GM23248 (cell line): ENCODE measurements around the gene LAPTM5. TPM values are rescaled to one million over a fixed set of nuclear protein-coding genes. Genes with fewer than 3 reads are reported as not detected.

ENCODE experiments used
- DNase-seq: peaks from one replicate; pipeline ENCODE4 v3.0.0-alpha.2; 2015
- H2AFZ ChIP-seq: fragments of 200-600 bp; sonication (generic); 2 replicates; pipeline ENCODE4 v1.6.1; 2016; ENCODE audit warnings: antibody characterized with exemption
- H3F3A ChIP-seq: fragments of 200-600 bp; sonication (generic); 2 replicates; pipeline ENCODE4 v1.6.1; 2016; ENCODE audit warnings: mild to moderate bottlenecking, antibody characterized with exemption, mixed run types; ENCODE audit not compliant: insufficient read depth
- H3K27ac ChIP-seq: fragments of 200-600 bp; sonication (generic); 2 replicates; pipeline ENCODE4 v1.5.1; 2016; ENCODE audit warnings: mild to moderate bottlenecking
- H3K27me3 ChIP-seq: fragments of 200-600 bp; sonication (generic); replicated peaks from 2 replicates; pipeline ENCODE4 v1.6.1; 2016; ENCODE audit warnings: mild to moderate bottlenecking; ENCODE audit not compliant: insufficient read depth
- H3K36me3 ChIP-seq: fragments of 200-600 bp; sonication (generic); 2 replicates; pipeline ENCODE4 v1.6.1; 2016; ENCODE audit warnings: low read depth, mild to moderate bottlenecking
- H3K4me1 ChIP-seq: fragments of 200-600 bp; sonication (generic); 2 replicates; pipeline ENCODE4 v1.6.1; 2016; ENCODE audit warnings: mild to moderate bottlenecking; ENCODE audit not compliant: insufficient read depth
- H3K4me2 ChIP-seq: fragments of 200-600 bp; sonication (generic); one replicate; pipeline ENCODE4 v1.6.1; 2016; ENCODE audit warnings: mild to moderate bottlenecking; ENCODE audit not compliant: unreplicated experiment
- H3K4me3 ChIP-seq: fragments of 200-600 bp; sonication (generic); 2 replicates; pipeline ENCODE4 v1.5.1; 2016; ENCODE audit warnings: mild to moderate bottlenecking
- H3K79me2 ChIP-seq: fragments of 200-600 bp; sonication (generic); 2 replicates; pipeline ENCODE4 v1.6.1; 2016; ENCODE audit warnings: mild to moderate bottlenecking; ENCODE audit not compliant: insufficient read depth
- H3K9ac ChIP-seq: fragments of 200-600 bp; sonication (generic); 2 replicates; pipeline ENCODE4 v1.6.1; 2016; ENCODE audit warnings: mild to moderate bottlenecking
- H3K9me2 ChIP-seq: fragments of 200-600 bp; sonication (generic); 2 replicates; pipeline ENCODE4 v1.6.1; 2016; ENCODE audit warnings: mixed run types, mild to moderate bottlenecking, moderate library complexity; ENCODE audit not compliant: insufficient read depth
- H3K9me3 ChIP-seq: fragments of 200-600 bp; sonication (generic); one replicate; pipeline ENCODE4 v1.6.1; 2017; ENCODE audit warnings: low read depth
- H4K20me1 ChIP-seq: fragments of 200-600 bp; sonication (generic); 2 replicates; pipeline ENCODE4 v1.6.0; 2016; ENCODE audit not compliant: insufficient read depth
- EZH2 ChIP-seq: fragments of 200-600 bp; sonication (generic); IDR thresholded peaks from 2 replicates; pipeline ENCODE4 v1.6.1; 2018; ENCODE audit warnings: antibody characterized with exemption, mild to moderate bottlenecking; ENCODE audit not compliant: insufficient read depth, poor library complexity, severe bottlenecking
- EZH2phosphoT487 ChIP-seq: fragments of 200-600 bp; sonication (generic); IDR thresholded peaks from 2 replicates; pipeline ENCODE4 v1.6.1; 2018; ENCODE audit warnings: antibody characterized with exemption, moderate library complexity, mild to moderate bottlenecking, low read depth; ENCODE audit not compliant: insufficient read depth
- whole genome bisulfite sequencing, 2 experiments: methylation state at CpG; one replicate each; pipeline ENCODE4 v1.1.6; 2015 to 2017; ENCODE audit warnings: low lambda C conversion rate in 2 of 2, low coverage in 1 of 2; ENCODE audit errors: missing lambda C conversion rate in 2 of 2; 5-methylcytosine and 5-hydroxymethylcytosine counted together
- in situ Hi-C: fragments of 300-500 bp; cut with MboI; formaldehyde crosslinking; loops from 2 replicates; pipeline ENCODE4 v1.15.0; 2020
- polyA plus RNA-seq: library from polyadenylated mRNA; unstranded; fragments of >200 nt; fragmentation: Nextera tagmentation; extraction: Ambion mirVana; gene quantifications from 2 replicates; pipeline ENCODE4 v1.2.1, GENCODE V29; 2016
- total RNA-seq: library from RNA; depleted of rRNA; stranded (reverse); fragments of >200 nt; shearing (Covaris generic); gene quantifications from 2 replicates; pipeline ENCODE4 v1.2.3, GENCODE V29; 2014

LAPTM5 gene
- total and polyA plus RNA-seq, 2 experiments from 2014 or later: 0.36 TPM; not detected in 1

DNA sequence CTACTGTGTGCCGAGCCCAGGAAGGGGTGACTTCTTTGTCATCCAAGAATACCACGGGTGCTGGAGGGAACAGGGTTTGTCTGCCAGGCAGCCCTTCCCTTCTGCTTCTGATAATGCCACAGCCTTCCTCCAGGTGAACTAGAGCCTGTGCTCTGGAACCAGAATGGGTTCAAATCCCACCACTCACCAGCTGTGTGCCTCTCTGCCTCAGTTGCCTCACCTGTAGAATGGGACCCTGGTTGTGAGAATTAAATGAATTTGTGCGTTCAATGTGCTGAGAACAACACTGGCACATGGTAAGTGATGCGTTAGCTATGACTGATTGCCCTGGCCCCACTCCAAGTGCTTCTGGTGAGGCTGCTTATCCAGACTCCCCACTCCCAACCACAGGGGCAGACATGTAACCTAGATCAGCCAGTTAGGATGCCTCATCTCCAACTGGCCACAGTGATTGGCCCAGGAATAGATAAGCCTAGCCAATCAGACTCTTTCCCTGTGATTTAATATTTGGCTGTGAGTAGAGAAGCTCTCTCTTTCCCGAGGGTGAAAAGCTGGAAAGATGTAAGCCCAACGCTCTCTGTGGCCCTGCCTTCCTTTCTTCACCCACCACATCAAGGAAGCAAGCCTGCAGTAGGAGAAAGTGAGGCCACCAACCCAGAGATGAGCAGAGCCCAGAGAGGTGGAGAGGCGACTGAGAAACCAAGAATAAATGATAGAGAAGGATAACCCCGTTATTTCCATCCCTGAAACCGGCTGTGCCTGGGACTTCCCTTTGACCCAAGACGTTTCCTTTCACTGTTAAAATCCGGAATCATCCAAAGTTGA, 20.8 kb upstream of the LAPTM5 start:
- in situ Hi-C loops: loop anchor here (5.0 kb wide), 1 partner anchor 56 kb away; the partner anchor contains the start of gene MATN1
- Histone ChIP-seq H3K79me2 (no peaks in the 10 kb centered on the region), H3K4me3 (no peak overlapping the region), H3K4me2 (no peak overlapping the region), H3K9me3 (no peaks in the 10 kb centered on the region), H3K27me3 (peaks cover 3% of the 10 kb centered on the region; the same call in 1 of the 2 replicates), H2AFZ (no peak overlapping the region), H3K9ac (no peak overlapping the region), H3K4me1 (no peaks in the 10 kb centered on the region), H4K20me1 (no peaks in the 10 kb centered on the region), H3K36me3 (no peaks in the 10 kb centered on the region), H3K27ac (no peak overlapping the region), H3K9me2 (no peaks in the 10 kb centered on the region), H3F3A (no peaks in the 10 kb centered on the region)
- peak; percentile 66 for DNase-seq
- no peak for TF ChIP-seq EZH2
- TF ChIP-seq EZH2phosphoT487: no peak
- 53 to 58% methylated on average over 11 of the region's 11 CpGs for WGBS, 2 experiments

DNA sequence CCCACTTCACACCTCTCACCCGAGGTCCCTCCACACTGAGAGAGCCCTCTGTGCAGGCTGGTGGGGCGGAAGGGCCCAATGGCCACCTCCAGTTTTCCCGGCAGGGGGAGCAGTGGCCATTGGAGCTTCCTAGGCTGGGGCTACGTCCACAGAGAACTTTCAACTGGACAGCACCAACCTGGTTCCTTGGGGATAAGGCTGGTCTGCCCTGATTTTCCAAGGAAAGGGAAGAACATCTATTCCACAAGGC, 20.3 kb upstream of the LAPTM5 start:
- no peaks in the 10 kb centered on the region for H3K9me3 ChIP-seq
- WGBS, 2 experiments: 53 to 60% methylated on average over 4 of the region's 4 CpGs
- DNase-seq: no peak
- no peak overlapping the region for H3K4me2 ChIP-seq
- H3K36me3 ChIP-seq: no peaks in the 10 kb centered on the region
- no peak overlapping the region for H3K4me3 ChIP-seq
- H3F3A ChIP-seq: no peaks in the 10 kb centered on the region
- H2AFZ ChIP-seq: no peak overlapping the region
- TF ChIP-seq EZH2phosphoT487: no peak
- TF ChIP-seq EZH2: no peak
- no peak overlapping the region for H3K9ac ChIP-seq
- H3K27me3 ChIP-seq: peaks cover 3% of the 10 kb centered on the region; the same call in 1 of the 2 replicates
- in situ Hi-C loops: loop anchor here (5.0 kb wide), 1 partner anchor 56 kb away; the partner anchor contains the start of gene MATN1
- no peaks in the 10 kb centered on the region for H4K20me1 ChIP-seq
- no peaks in the 10 kb centered on the region for H3K9me2 ChIP-seq
- no peak overlapping the region for H3K27ac ChIP-seq
- no peaks in the 10 kb centered on the region for H3K4me1 ChIP-seq
- no peaks in the 10 kb centered on the region for H3K79me2 ChIP-seq

DNA sequence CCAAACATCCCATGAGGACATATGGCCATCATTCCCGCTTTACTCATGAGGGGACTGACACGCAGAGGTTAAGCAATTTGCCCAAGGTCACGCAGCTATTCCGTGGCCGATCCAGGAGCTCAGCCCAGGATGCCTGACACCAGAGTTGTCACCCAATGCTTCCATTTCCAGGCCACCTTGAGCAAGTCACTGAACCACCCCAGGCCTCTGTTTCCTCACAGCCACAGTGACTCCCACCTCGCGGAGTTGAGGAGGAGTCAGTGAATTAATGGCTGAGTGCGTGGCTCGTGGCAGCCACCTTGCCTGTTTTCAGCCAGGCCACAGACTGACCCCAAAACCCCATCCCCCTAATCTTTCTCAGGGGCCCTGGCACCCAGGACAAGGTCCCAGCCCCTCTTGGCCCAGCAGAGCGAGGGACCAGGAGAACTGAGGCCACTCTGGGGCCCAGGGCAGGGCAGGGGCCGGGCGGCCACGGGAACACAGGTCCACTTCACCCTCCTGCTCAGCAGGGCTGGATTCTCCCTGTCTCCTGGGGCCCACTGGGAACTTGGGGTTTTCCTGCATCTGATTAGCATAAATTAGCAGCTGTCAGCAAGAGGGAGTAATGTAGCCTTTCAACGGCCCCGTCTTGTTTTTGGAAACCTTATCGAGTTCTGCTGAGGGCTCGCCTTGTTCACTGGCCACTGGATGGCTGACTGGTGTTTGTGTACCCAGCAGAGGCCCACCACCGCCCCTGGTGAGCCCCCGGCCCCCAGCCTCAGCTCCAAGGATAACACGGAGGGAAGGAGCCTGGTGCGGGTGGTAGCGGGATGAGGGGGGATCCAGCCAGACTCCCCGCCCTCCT, 19.7 kb upstream of the LAPTM5 start:
- Histone ChIP-seq H3K9ac (no peak overlapping the region), H3F3A (no peaks in the 10 kb centered on the region), H3K4me2 (no peak overlapping the region), H3K36me3 (no peaks in the 10 kb centered on the region), H3K27ac (no peak overlapping the region), H3K4me3 (no peak overlapping the region), H3K4me1 (no peaks in the 10 kb centered on the region), H3K9me2 (no peaks in the 10 kb centered on the region), H3K27me3 (peaks cover 3% of the 10 kb centered on the region; the same call in 1 of the 2 replicates), H4K20me1 (no peaks in the 10 kb centered on the region), H2AFZ (no peak overlapping the region), H3K9me3 (no peaks in the 10 kb centered on the region), H3K79me2 (no peaks in the 10 kb centered on the region)
- no peak for TF ChIP-seq EZH2phosphoT487
- no peak for TF ChIP-seq EZH2
- 75 to 80% methylated on average over 20 to 23 of the region's 23 CpGs for WGBS, 2 experiments
- in situ Hi-C loops: loop anchor here (5.0 kb wide), 1 partner anchor 55 kb away; the partner anchor contains the start of gene MATN1
- DNase-seq: no peak

DNA sequence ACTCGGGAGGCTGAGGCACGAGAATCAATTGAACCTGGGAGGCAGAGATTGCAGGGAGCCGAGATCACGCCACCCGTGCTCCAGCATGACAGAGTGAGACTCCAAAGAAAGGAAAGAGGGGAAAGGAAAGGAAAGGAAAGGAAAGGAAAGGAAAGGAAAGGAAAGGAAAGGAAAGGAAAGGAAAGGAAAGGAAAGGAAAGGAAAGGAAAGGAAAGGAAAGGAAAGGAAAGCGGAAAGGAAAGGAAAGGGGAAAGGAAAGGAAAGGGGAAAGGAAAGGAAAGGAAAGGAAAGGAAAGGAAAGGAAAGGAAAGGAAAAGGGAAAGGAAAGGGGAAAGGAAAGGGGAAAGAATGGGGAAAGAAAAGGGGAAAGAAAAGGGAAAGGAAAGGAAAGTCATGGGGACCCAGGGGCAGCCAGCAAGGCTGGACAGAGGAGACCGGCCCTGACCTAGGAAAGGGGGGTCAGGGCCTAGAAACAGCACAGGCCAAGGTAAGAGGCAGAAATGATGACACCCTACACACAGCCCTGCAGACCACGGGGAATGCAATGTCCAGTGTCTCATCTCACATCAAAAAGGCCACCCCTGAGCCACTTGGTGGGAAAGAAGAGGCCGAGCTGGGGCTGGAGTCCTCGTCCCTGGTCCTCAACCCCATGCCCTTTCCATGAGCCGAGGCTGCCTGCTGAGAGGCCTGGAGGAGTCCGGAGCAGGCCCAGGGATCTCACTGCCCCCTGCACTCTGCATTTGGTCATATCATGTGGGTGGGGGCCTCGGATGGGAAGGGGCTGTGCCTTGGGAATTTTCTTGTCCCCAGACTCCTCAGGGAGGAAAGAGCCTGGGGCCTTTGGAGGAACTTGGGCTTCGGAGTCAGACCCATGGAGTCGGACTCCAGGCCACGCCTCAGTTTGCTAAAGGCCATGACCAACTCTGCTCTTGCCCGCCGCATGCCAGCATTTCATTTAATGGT, 18.8 kb upstream of the LAPTM5 start:
- no peaks in the 10 kb centered on the region for H3K9me2 ChIP-seq
- H3K27ac ChIP-seq: no peak overlapping the region
- TF ChIP-seq EZH2phosphoT487 (no peak), EZH2 (no peak)
- H3K9me3 ChIP-seq: no peaks in the 10 kb centered on the region
- H3F3A ChIP-seq: no peaks in the 10 kb centered on the region
- 86 to 90% methylated on average over 17 of the region's 18 CpGs for WGBS, 2 experiments
- no peaks in the 10 kb centered on the region for H3K79me2 ChIP-seq
- H4K20me1 ChIP-seq: no peaks in the 10 kb centered on the region
- H2AFZ ChIP-seq: no peak overlapping the region
- H3K4me1 ChIP-seq: no peaks in the 10 kb centered on the region
- no peak for DNase-seq
- no peak overlapping the region for H3K9ac ChIP-seq
- in situ Hi-C loops: loop anchor here (5.0 kb wide), 1 partner anchor 54 kb away; the partner anchor contains the start of gene MATN1
- H3K4me3 ChIP-seq: no peak overlapping the region
- no peaks in the 10 kb centered on the region for H3K36me3 ChIP-seq
- H3K27me3 ChIP-seq: peaks cover 4% of the 10 kb centered on the region
- no peak overlapping the region for H3K4me2 ChIP-seq
